Superior temporal gyrus (tissue), 1 donor: ENCODE results near the gene CDHR1.

ENCODE experiments used
- DNase-seq: peaks from one replicate; pipeline ENCODE4 v3.0.0-alpha.2; 2016; ENCODE audit errors: extremely low spot score

CDHR1 gene

GRCh38 chr10:84264611-84265141, 70.3 kb downstream of the CDHR1 start:
- DNase-seq: peak; percentile 88

GRCh38 chr10:84265418-84265817, 71.1 kb downstream of the CDHR1 start:
- peak; percentile 35 for DNase-seq

- peak; percentile 42 for DNase-seq
Measured at GRCh38 chr10:84267503-84268126, 73.3 kb downstream of the CDHR1 start.

GRCh38 chr10:84269162-84269561, 74.8 kb downstream of the CDHR1 start:
- DNase-seq: no peak
